ENCODE data around the gene SOBP.

The SOBP gene

GRCh38 chr6:107630348-107630977, 140.5 kb downstream of the SOBP start:
- H3K36me3 ChIP-seq (ENCODE audit: control insufficient read depth in 2 of 2, insufficient read depth in 1 of 2, low read length in 2 of 2): peaks cover 0 to 13% of the 10 kb centered on the region in 2 experiments; a peak in 1 of 3 replicates
- POLR2A ChIA-PET: interaction anchor here (1.6 kb wide), 1 partner anchor 171 kb away, joined by 4 read pairs; the partner anchor contains the start of gene PDSS2
- H3K27ac ChIP-seq (ENCODE audit: extremely low read depth, low read depth, low read length): no peak overlapping the region
- H3K9me3 ChIP-seq (ENCODE audit: control insufficient read depth, insufficient read depth, low read depth, low read length): no peaks in the 10 kb centered on the region
- peaks cover 6% of the 10 kb centered on the region for H3K4me1 ChIP-seq (ENCODE audit: control insufficient read depth, insufficient read depth, low read length)
- no peak overlapping the region for H3K4me3 ChIP-seq (ENCODE audit: low read depth, low read length)
- CTCF ChIA-PET: interaction anchor here (0.6 kb wide), 1 partner anchor 74 kb away, joined by 3 read pairs; no protein-coding TSS in a partner anchor
- TF ChIP-seq ZNF239 (tag by site-specific recombination; IDR thresholded peaks at IDR 0.05) (no peak), TSHZ1 (tag by site-specific recombination; IDR thresholded peaks at IDR 0.05; ENCODE audit: borderline replicate concordance) (no peak), ZNF146 (tag by site-specific recombination; IDR thresholded peaks at IDR 0.05) (no peak), ZNF48 (tag by site-specific recombination; IDR thresholded peaks at IDR 0.05) (no peak), ZSCAN18 (tag by site-specific recombination; IDR thresholded peaks at IDR 0.05) (no peak), ZNF707 (tag by site-specific recombination; IDR thresholded peaks at IDR 0.05) (no peak), REST (tag by site-specific recombination; IDR thresholded peaks at IDR 0.05) (no peak), ZNF530 (tag by site-specific recombination; IDR thresholded peaks at IDR 0.05; ENCODE audit: low read depth) (no peak), SCRT2 (tag by site-specific recombination; IDR thresholded peaks at IDR 0.05) (no peak), ZNF404 (tag by site-specific recombination; IDR thresholded peaks at IDR 0.05) (no peak), MZF1 (tag by site-specific recombination; IDR thresholded peaks at IDR 0.05; ENCODE audit: borderline replicate concordance) (no peak), YY1 (tag by site-specific recombination; IDR thresholded peaks at IDR 0.05) (no peak), ZNF292 (tag by site-specific recombination; IDR thresholded peaks at IDR 0.05; ENCODE audit: borderline replicate concordance, low read depth) (no peak), ZFP41 (tag by site-specific recombination; IDR thresholded peaks at IDR 0.05; ENCODE audit: borderline replicate concordance) (no peak), SP7 (tag by site-specific recombination; IDR thresholded peaks at IDR 0.05) (0 out of 2 replicates have a peak, but pooled peaks have one; percentile 21), ZNF391 (tag by site-specific recombination; IDR thresholded peaks at IDR 0.05; ENCODE audit: borderline replicate concordance, low read depth) (no peak), ZEB2 (tag by site-specific recombination; IDR thresholded peaks at IDR 0.05) (peak; percentile 66), ZNF354C (tag by site-specific recombination; IDR thresholded peaks at IDR 0.05; ENCODE audit: borderline replicate concordance, low read depth) (no peak)
- TF ChIP-seq, protein P1, sequence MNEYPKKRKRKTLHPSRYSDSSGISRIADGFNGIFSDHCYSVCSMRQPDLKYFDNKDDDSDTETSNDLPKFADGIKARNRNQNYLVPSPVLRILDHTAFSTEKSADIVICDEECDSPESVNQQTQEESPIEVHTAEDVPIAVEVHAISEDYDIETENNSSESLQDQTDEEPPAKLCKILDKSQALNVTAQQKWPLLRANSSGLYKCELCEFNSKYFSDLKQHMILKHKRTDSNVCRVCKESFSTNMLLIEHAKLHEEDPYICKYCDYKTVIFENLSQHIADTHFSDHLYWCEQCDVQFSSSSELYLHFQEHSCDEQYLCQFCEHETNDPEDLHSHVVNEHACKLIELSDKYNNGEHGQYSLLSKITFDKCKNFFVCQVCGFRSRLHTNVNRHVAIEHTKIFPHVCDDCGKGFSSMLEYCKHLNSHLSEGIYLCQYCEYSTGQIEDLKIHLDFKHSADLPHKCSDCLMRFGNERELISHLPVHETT (tag by site-specific recombination; IDR thresholded peaks at IDR 0.05): no peak
- TF ChIP-seq, protein P2, sequence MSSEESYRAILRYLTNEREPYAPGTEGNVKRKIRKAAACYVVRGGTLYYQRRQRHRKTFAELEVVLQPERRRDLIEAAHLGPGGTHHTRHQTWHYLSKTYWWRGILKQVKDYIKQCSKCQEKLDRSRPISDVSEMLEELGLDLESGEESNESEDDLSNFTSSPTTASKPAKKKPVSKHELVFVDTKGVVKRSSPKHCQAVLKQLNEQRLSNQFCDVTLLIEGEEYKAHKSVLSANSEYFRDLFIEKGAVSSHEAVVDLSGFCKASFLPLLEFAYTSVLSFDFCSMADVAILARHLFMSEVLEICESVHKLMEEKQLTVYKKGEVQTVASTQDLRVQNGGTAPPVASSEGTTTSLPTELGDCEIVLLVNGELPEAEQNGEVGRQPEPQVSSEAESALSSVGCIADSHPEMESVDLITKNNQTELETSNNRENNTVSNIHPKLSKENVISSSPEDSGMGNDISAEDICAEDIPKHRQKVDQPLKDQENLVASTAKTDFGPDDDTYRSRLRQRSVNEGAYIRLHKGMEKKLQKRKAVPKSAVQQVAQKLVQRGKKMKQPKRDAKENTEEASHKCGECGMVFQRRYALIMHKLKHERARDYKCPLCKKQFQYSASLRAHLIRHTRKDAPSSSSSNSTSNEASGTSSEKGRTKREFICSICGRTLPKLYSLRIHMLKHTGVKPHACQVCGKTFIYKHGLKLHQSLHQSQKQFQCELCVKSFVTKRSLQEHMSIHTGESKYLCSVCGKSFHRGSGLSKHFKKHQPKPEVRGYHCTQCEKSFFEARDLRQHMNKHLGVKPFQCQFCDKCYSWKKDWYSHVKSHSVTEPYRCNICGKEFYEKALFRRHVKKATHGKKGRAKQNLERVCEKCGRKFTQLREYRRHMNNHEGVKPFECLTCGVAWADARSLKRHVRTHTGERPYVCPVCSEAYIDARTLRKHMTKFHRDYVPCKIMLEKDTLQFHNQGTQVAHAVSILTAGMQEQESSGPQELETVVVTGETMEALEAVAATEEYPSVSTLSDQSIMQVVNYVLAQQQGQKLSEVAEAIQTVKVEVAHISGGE (tag by site-specific recombination; conservative IDR thresholded peaks at IDR 0.05; ENCODE audit: low read depth): no peak
- TF ChIP-seq, protein P3, sequence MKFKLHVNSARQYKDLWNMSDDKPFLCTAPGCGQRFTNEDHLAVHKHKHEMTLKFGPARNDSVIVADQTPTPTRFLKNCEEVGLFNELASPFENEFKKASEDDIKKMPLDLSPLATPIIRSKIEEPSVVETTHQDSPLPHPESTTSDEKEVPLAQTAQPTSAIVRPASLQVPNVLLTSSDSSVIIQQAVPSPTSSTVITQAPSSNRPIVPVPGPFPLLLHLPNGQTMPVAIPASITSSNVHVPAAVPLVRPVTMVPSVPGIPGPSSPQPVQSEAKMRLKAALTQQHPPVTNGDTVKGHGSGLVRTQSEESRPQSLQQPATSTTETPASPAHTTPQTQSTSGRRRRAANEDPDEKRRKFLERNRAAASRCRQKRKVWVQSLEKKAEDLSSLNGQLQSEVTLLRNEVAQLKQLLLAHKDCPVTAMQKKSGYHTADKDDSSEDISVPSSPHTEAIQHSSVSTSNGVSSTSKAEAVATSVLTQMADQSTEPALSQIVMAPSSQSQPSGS (tag by site-specific recombination; IDR thresholded peaks at IDR 0.05; ENCODE audit: low read depth): peak; percentile 58
- TF ChIP-seq, protein P4, sequence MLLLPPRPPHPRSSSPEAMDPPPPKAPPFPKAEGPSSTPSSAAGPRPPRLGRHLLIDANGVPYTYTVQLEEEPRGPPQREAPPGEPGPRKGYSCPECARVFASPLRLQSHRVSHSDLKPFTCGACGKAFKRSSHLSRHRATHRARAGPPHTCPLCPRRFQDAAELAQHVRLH (tag by site-specific recombination; IDR thresholded peaks at IDR 0.05): no peak

All from HEK293 (cell line).